Vagina (tissue), 2 donors: ENCODE measurements around the gene MCM9.

ENCODE experiments used
- POLR2A ChIP-seq, 2 donors: fragments of 450-650 bp; IDR thresholded peaks; one replicate each; pipeline ENCODE4 v1.6.1; 2017; ENCODE audit warnings: antibody characterized with exemption in 2 of 2, mild to moderate bottlenecking in 2 of 2, moderate library complexity in 2 of 2
- TF ChIP-seq, protein P1 (sequence below), 3 experiments: fragments of 450-650 bp in 2 of 3; fragments of 200-600 bp in 1 of 3; sonication (generic) in 1 of 3; IDR thresholded peaks; one replicate each; pipeline ENCODE4 v1.5.1; 2017 to 2019; ENCODE audit warnings: antibody characterized with exemption in 3 of 3, mild to moderate bottlenecking in 2 of 3, moderate library complexity in 2 of 3

DNA sequence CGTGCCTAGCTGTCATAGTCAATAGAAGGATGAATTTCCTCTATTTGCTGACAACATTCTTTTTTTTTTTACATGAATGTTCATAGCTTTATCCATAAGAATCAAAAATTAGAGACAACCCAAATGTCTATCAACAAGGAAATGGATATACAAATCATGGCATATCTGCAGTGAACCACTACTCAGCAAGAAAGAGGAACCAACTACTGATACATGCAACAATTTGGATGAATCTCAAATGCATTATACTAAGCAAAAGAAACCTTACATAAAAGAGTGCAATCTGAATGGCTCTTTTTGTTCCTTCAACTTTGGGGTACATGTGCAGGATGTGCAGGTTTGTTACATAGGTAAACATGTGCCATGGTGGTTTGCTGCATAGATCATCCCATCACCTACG lies 17.7 kb upstream of the MCM9 start:
- TF ChIP-seq, protein P1, sequence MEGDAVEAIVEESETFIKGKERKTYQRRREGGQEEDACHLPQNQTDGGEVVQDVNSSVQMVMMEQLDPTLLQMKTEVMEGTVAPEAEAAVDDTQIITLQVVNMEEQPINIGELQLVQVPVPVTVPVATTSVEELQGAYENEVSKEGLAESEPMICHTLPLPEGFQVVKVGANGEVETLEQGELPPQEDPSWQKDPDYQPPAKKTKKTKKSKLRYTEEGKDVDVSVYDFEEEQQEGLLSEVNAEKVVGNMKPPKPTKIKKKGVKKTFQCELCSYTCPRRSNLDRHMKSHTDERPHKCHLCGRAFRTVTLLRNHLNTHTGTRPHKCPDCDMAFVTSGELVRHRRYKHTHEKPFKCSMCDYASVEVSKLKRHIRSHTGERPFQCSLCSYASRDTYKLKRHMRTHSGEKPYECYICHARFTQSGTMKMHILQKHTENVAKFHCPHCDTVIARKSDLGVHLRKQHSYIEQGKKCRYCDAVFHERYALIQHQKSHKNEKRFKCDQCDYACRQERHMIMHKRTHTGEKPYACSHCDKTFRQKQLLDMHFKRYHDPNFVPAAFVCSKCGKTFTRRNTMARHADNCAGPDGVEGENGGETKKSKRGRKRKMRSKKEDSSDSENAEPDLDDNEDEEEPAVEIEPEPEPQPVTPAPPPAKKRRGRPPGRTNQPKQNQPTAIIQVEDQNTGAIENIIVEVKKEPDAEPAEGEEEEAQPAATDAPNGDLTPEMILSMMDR (IDR thresholded peaks at IDR 0.05) = no peak
- no peak for TF ChIP-seq POLR2A (IDR thresholded peaks at IDR 0.05)
